NCI-H2081 treated with DMSO at 0.1 percent for 48 hours (cell line): ENCODE measurements around the gene OSGIN1.

Source experiments
- DNase-seq: peaks from one replicate; lab custom pipeline; 2025; lab: John Stamatoyannopoulos, UW

Gene OSGIN1

DNA sequence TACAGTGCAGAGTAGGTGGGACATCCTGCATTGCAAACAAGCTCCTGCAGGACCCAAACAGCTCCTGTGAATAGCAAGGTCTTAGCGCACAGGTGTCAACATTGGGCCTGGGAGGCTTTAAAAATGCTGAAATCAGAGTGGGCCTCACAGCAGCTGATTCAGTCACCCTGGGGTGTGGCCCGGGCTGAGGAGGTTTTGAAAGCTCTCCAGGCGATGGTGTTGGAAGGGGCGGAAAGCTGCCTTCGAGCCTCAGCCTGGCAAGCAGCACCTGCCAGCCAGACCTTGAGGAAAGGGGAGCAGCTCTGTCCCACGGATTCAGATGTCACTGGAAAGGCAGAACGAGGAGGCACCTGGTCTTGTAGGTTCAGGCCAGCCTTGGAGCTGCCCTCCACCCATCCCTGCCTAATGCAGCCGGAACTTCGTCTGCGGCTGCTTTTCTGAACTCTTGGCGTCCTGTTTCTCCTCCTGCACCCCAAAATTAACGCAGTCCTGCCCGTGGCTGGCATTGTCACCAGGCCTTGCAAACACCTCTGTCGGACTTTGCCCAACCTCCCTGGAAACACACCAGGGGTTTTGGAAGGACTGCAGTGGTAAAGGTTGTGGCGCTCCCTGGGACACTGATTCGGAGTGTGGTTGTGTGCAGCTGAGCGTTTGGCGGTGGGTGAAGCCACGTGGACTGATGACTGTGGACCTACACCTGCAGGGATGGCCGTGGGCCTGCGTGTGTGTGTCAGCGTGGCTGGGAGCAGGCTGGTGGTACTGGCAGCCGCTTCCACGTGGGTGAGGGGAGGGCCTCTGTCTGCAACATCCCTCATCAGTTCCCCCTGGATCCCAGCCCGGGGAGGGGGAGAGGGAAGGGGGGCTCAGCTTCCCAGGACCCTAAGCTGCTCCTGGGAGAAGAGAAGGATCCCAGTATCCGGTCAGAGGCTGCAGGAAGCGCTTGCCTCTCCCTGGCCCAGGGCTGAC is 18.4 kb downstream of the OSGIN1 start:
- DNase-seq = no peak

- no peak for DNase-seq
Observed at GRCh38 chr16:83972256-83973008, 19.4 kb downstream of the OSGIN1 start.

DNA sequence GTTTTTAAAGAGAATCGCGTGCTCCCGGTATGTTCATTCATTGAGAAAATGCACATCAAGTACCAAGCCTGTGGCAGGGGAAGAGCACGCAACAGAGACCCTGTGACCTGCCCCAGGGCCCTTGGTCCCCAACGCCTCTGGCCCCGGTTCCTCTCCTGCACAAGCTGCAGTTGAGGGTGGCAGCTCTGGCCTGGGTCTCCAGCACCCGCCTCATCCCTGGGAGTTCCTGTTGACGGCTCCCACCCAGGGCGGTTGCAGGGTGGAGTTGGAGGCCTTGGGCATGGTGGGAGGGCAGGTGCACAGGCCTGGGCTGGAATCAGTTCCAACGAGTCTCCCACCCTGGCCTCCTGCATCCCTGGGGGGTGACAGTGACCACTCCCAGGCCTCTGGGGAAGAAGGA is 20.0 kb downstream of the OSGIN1 start:
- no peak for DNase-seq

DNA sequence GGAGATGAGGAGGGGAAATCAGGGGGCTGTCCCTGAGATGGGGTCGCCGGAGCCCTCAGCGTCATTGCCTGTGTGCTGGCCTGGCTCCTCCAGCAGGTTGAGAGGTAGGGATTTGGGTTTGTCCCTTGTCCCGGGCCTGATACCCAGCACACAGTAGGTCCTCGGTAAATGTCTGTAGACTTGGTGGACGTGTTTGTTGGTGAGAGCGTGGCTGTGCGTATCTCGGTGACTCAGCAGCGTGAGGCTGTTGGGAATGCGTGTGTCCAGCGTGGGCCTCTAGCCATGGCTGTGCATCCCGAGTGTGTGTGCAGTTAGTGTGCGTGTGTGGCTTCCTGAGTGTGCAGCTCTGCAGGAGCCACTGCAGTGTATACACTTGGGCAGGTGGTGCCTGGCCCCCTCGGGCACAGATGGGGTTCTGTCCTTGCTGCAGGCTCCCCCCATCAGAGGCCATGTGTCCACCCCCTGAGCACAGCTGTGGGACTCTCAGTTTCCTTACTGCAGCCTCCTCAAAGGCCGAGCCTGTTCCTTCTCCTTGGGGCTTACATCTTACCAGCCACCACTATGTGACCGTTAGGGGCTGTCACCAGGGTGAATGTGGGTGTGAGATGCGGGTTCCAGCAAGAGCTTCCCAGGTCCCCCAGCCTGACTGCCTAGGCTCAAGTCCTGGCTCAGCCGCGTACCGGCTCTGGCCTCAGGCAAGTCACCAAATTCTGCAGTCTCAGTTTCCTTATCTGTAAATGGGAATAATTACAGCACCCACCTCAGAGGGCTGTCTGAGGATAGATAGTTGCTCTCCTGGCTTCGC is 20.7 kb downstream of the OSGIN1 start:
- DNase-seq = no peak

DNA sequence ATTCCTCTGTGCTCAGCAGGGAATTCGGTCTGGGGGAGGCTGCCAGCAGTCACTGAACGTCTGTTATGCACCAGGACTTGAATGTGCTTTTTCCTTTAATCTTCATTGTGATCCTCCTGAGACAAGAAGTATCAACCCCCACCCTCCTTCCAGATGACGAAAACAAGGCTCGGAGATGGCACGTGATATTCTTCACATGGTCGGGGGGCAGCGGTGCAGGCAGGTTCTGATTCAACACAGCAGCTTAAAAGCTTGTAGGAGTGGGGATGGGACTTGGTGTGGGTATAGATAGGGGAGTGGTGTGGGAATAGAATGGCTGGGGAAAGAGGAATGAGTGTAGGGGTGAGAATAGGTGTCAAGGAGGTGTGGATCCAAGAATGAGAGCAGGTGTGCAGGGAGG is 21.4 kb downstream of the OSGIN1 start:
- DNase-seq = no peak

DNA sequence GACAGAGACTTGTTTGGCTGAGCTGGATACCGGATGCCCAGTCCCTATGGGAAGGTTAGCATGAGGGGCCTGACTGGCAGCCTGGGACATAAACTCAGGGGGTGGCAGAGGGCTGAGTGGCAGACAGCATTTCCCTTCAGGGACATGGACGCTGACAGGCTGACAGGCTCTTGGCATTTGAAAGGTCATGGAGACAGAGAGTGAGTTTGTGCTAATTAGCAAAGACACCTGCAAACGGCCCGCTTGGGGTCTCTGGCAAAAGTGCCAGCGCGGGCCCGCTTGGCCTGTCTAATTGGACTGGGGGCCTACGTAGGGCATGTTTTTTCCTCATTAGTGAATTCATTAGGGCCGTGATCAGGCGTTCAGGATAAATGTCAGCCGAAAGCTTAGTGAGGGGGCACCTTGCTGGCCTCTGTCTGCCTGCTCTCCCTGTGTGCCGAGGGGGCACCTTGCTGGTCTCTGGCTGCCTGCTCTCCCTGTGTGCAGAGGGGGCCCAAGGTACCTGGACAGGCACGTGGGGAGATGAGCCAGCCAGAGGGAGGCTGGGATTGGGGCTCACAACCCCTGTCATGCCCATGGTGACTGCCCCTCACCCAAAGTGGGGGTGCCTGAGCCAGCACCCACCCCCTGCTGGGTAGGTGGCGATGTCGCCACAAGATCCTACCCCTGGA is 22.7 kb downstream of the OSGIN1 start:
- DNase-seq = no peak

- no peak for DNase-seq
Observed at GRCh38 chr16:83977056-83977815, 24.2 kb downstream of the OSGIN1 start.

DNA sequence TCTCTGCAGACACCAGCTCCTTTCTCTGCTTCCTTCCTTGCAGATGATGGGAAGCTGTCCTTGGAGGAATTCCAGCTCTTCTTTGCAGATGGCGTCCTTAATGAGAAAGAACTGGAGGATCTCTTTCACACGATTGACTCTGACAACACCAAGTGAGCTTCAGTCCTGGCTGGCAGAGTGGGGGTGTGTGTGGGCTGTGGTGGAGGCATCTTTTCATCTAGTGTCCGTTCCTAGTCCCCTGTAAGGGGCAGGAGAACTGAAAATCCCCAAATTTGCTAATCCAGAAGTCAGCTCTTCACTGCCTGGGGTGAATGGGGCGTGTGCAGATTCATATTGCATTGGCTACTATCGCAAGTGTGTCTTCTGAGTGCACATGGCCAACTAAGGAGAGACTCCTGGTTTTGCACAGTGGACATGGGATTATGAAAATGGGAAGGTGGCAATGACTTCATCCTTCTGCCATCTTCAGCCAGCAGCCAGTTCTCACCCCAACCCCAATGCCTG is 25.4 kb downstream of the OSGIN1 start:
- DNase-seq = no peak

DNA sequence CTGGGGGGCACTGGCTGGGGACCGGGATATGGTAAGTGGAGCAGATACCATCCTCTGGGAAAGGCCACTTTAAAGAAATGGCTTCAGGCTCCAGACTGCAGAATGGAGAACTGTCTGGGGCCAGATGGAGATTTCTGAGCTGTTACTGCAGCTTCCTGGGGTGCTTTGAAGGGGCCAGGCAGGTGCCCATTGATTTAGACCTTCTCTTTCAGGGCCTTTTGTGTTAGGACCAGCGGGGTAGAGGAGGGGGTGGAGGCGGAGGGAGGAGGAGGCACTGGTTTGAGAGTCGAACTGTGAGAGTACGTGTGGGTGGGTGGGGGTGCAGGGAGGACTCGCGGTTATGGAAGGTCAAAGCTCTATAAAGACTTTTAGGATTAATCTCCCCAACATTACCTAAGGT is 26.4 kb downstream of the OSGIN1 start:
- no peak for DNase-seq

DNA sequence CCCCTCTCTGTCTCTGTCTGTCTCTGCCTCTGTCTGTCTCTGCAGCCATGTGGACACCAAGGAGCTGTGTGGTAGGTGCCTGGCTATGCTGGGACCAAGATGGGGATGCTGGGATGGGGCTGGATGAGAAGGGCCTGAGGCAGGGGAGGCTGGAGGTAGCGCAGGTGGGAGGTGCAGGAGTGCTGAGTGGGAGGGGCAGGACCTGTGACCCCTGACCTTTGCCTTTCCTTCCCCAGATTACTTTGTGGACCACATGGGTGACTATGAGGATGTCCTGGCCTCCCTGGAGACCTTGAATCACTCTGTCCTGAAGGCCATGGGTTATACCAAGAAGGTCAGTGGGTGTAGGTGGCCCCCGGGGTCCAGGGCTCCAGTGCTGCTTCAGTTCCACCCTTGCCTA is 27.8 kb downstream of the OSGIN1 start:
- DNase-seq = no peak

DNA sequence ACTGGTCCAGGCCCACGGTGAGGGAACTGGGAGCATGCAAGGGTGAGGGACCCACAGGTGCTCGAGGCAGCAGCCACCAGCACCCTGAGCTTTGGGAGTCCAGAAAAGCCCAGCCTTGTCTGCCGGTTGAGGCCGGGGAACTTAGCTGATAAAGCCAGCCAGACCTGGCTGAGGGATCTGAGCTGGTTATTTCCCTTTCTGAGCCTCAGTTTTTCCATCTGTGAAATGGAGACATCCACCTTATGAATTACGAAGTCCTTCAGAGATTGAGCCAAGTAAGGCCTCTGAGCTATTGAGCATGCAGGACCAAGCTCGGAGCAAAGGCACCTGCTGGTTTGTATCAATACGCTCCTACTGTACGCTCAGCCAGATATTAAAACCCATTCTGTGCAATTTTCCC is 28.8 kb downstream of the OSGIN1 start:
- DNase-seq = no peak

DNA sequence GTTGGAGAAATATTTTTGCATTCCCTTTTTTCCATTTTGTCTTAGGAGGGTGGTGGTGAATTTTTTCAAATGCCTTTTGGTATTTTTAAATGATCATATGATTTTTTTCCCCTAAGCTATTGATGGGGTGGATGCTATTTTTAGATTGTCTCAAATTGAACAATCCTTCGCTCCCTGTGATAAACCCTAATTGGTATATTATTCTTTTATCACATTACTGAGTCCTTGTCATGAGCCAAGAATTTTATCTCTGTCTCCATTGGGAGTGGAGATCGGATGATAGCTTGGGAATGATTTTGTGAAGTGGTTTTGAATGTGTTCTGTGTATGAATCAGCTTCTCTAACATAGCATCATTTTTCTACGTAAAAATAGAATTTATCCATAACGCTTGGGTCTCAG is 30.5 kb downstream of the OSGIN1 start:
- no peak for DNase-seq

- no peak for DNase-seq
Observed at GRCh38 chr16:83989300-83989699, 36.3 kb downstream of the OSGIN1 start.

DNA sequence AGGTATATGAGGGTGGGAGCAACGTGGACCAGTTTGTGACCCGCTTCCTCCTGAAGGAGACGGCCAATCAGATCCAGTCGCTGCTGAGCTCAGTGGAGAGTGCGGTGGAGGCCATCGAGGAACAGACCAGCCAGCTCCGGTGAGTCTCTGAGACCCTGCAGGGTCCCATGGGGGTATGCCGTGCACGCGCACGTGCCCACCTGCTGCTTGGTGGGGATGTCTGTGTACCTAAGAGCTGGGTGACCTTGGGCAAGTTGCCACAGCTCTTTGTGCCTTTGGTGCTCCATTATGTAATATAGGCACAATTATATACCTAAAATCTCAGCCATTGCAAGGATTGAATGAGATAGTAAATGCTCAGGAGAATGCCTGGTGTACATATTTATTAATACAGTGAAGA is 37.5 kb downstream of the OSGIN1 start:
- no peak for DNase-seq

- DNase-seq = no peak
Observed at GRCh38 chr16:83992624-83993023, 39.6 kb downstream of the OSGIN1 start.

DNA sequence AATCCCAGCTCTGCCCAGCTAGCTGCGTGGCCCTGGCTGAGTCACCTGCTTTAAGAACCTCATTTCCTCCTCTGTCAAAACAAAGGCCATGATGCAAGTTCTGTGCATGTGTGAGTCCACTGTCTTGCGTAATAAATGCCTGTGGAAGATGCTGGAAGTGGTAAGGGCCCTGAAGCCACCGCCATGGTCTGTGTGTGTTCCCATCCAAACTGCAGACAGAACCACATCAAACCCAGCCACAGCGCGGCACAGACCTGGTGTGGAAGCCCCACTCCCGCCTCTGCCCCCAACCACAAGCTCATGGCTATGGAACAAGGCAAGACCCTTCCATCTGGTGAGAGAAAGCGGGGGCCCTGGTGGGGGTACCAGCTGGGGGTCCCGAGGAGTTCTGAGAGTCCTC is 41.0 kb downstream of the OSGIN1 start:
- no peak for DNase-seq

DNA sequence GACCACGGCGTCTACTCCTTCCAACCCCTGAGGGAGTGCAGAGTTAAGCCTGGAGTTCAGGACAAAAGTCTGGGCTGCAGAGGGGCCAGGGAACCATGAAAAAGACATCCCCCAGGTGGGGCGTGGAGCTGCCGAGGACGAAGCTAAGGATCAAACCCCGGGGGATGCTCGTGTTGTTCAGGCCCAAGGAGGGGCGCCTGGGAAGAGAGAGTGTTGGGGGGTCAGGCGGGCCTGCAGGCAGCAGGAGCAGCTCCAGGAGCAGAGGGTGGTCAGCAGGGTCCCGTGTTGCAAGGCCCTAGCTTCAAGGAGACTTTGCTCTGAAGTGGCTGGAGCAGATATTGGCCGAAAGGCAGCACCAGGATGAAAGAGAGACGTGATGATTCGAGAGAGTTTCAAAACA is 41.7 kb downstream of the OSGIN1 start:
- no peak for DNase-seq

- DNase-seq = no peak
Observed at GRCh38 chr16:83995754-83996153, 42.7 kb downstream of the OSGIN1 start.

GRCh38 chr16:83996481-83997252 is 43.6 kb downstream of the OSGIN1 start:
- no peak for DNase-seq

DNA sequence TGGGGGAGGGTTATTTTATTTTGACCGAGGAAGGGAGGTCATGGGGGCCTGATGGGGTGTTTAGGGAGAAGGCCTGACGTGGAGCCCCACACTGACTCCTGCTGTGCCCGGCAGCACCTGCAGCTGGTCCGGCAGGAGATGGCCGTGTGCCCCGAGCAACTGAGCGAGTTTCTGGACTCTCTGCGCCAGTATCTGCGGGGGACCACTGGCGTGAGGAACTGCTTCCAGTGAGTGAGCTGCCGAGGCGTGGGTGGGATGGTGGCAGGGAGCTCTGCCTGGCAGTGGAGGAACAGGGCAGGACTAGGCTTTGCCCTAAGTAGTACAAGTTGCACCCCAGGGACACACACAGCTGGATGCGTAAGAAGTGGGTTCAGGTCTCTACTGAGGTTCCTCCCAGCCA is 45.1 kb downstream of the OSGIN1 start:
- no peak for DNase-seq
